ENCODE measurements around the gene ARMC12. TPM values are rescaled to one million over a fixed set of nuclear protein-coding genes. Genes with fewer than 3 reads are reported as not detected.

The ARMC12 gene
- polyA plus RNA-seq, 1 experiment: 0.96 TPM

DNA sequence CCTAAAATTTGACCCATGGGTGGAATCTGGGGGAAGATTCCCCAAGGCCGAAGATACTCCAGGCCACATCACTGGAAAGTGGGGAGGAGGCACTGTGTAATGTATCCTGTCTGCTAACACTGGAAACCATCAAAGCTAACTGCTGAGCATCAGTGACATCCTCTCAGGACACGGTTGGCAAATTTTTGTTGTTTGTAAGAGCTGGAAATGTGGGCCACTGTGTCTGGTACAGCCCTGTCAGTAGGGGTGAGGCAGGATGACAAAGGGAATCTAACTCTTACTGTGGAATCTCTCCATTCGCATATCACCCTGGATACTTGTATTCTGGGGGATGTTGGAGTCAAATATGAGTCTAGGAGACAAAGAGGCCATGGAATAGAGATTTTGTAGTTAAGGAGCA, 22.6 kb downstream of the ARMC12 start:
- POLR2A ChIA-PET: no interaction called here

DNA sequence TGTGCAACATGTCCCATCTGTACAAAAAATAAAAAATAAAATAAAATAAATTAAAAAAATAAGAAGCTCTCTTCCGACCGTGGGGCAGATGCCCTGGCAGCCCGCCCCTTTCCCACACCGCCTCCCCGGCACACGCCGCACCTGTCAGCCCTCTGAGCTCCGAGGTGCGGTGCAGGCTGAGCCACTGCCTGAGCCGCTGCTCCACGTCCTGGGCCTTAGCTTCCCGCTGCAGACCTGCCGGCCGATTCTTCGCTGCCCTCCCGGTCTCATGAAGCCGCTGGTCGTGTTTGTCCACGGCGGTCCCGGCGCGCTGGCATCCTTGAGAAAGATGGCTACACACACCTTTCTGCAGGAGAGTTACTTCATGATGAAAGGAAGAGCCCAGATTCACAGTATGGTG, 28.9 kb downstream of the ARMC12 start:
- Histone ChIP-seq H3K27me3 (ENCODE audit: control insufficient read depth, insufficient read depth, low read length) (peaks cover 14% of the 10 kb centered on the region), H3K36me3 (ENCODE audit: control insufficient read depth, insufficient read depth, low read length) (no peaks in the 10 kb centered on the region), H3K4me3 (ENCODE audit: low read depth, low read length) (no peak overlapping the region)
- no peak for DNase-seq (ENCODE audit: low read depth)
- TF ChIP-seq, protein P1, sequence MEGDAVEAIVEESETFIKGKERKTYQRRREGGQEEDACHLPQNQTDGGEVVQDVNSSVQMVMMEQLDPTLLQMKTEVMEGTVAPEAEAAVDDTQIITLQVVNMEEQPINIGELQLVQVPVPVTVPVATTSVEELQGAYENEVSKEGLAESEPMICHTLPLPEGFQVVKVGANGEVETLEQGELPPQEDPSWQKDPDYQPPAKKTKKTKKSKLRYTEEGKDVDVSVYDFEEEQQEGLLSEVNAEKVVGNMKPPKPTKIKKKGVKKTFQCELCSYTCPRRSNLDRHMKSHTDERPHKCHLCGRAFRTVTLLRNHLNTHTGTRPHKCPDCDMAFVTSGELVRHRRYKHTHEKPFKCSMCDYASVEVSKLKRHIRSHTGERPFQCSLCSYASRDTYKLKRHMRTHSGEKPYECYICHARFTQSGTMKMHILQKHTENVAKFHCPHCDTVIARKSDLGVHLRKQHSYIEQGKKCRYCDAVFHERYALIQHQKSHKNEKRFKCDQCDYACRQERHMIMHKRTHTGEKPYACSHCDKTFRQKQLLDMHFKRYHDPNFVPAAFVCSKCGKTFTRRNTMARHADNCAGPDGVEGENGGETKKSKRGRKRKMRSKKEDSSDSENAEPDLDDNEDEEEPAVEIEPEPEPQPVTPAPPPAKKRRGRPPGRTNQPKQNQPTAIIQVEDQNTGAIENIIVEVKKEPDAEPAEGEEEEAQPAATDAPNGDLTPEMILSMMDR (IDR thresholded peaks at IDR 0.05; ENCODE audit: insufficient read depth, low read depth, low read length): no peak
- ChIA-PET POLR2A (no interaction called here), CTCF (no interaction called here)

More for the DNA sequence above, 22.6 kb downstream of the ARMC12 start:
- H3K36me3 ChIP-seq (ENCODE audit: control insufficient read depth, insufficient read depth, low read length): no peaks in the 10 kb centered on the region
- H3K4me3 ChIP-seq (ENCODE audit: low read depth, low read length): no peak overlapping the region
- TF ChIP-seq, protein P1 (IDR thresholded peaks at IDR 0.05; ENCODE audit: insufficient read depth, low read depth, low read length): no peak
- CTCF ChIA-PET: interaction anchor here (1.1 to 1.4 kb wide), 3 partner anchors 9 to 23 kb away, joined by 3 to 6 read pairs (median 5); partner anchors contain the start of gene ARMC12
- no peak for DNase-seq (ENCODE audit: low read depth)
- H3K27me3 ChIP-seq (ENCODE audit: control insufficient read depth, insufficient read depth, low read length): peaks cover 12% of the 10 kb centered on the region

DNA sequence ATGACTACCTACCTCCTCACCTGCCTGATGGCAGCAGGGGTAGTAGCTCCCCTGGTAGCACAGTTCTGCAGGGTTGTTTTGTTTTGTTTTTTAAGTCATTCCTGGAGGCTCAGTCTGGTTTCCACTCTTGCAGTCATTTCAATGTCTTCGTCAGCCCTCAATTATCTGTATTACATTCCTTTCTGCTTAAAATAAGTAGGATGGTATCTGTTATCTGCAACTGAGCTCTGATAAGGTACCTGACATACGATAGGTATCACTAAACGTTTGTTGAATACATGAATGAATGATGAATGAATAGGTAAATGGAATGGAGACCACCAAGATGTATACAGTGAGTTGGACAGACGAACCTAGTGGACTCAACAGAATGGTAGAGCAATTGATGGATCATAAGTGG, 32.4 kb downstream of the ARMC12 start:
- H3K4me3 ChIP-seq (ENCODE audit: low read depth, low read length): no peak overlapping the region
- TF ChIP-seq, protein P1 (IDR thresholded peaks at IDR 0.05; ENCODE audit: insufficient read depth, low read depth, low read length): no peak
- H3K36me3 ChIP-seq (ENCODE audit: control insufficient read depth, insufficient read depth, low read length): no peaks in the 10 kb centered on the region
- peaks cover 4% of the 10 kb centered on the region for H3K27me3 ChIP-seq (ENCODE audit: control insufficient read depth, insufficient read depth, low read length)
- no peak for DNase-seq (ENCODE audit: low read depth)
- ChIA-PET POLR2A (interaction anchor here (0.5 kb wide), 1 partner anchor 247 kb away, joined by 3 read pairs; no protein-coding TSS in a partner anchor), CTCF (interaction anchor here (0.8 to 2.0 kb wide), 2 partner anchors 10 to 18 kb away, joined by 3 to 6 read pairs; no protein-coding TSS in a partner anchor)

DNA sequence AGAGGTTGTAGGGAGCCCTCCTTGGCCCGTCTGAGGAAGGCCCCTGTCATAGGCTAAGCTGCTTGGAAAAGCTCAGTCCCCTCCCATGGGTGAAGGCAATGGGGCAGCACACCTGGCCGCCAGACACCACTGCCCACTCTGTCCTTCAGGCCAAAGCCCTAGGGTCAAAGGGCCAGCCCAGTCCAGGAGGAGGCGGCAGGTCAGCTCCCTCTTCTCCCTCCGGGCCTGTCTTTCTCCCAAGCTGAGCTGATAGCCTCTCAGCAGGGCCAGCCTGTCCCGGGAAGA, 34.5 kb downstream of the ARMC12 start:
- POLR2A ChIA-PET: no interaction called here
- H3K4me3 ChIP-seq (ENCODE audit: low read depth, low read length): no peak overlapping the region
- CTCF ChIA-PET: interaction anchor here (0.8 to 1.1 kb wide), 2 partner anchors 11 to 25 kb away, joined by 3 read pairs; partner anchors contain the start of gene CLPS
- DNase-seq (ENCODE audit: low read depth): no peak
- H3K27me3 ChIP-seq (ENCODE audit: control insufficient read depth, insufficient read depth, low read length): peaks cover 10% of the 10 kb centered on the region
- TF ChIP-seq, protein P1 (IDR thresholded peaks at IDR 0.05; ENCODE audit: insufficient read depth, low read depth, low read length): no peak
- H3K36me3 ChIP-seq (ENCODE audit: control insufficient read depth, insufficient read depth, low read length): no peaks in the 10 kb centered on the region

DNA sequence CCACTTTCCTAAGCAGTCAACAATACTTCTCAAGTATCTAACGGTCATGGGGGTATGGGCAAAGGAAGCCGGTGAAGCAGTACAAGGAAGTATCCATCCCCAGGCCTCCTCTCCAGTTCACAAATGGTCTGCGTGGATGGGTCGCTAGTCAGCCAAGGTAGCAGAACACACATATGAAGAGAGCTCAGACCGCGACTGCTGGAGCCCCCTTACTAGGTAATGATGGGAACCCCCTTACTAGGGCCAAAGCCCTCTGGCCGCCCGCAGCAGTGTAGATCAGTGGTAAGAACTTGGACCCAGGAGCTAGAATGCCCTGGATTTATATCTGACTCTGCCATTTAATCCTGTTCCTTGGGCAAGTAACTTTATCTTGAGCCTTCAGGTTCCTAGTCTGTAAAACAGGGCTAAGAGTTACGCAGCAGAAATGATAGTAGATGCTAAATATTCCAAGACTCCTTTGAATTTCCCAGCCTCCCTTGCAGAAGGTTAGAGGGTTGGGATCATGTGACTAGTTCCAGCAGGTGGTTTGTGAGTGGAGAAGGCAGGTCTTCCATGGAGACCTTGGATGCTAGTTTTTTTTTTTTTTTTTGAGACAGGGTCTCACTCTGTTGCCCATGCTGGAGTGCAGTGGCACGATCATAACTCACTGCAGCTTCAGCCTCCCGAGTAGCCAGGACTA, 37.4 kb downstream of the ARMC12 start:
- POLR2A ChIA-PET: no interaction called here

More for the DNA sequence above, 37.4 kb downstream of the ARMC12 start:
- H3K36me3 ChIP-seq (ENCODE audit: control insufficient read depth, insufficient read depth, low read length): no peaks in the 10 kb centered on the region
- peaks cover 16% of the 10 kb centered on the region for H3K27me3 ChIP-seq (ENCODE audit: control insufficient read depth, insufficient read depth, low read length)
- TF ChIP-seq, protein P1 (IDR thresholded peaks at IDR 0.05; ENCODE audit: insufficient read depth, low read depth, low read length): no peak
- CTCF ChIA-PET: interaction anchor here (1.7 kb wide), 1 partner anchor 14 kb away, joined by 3 read pairs; no protein-coding TSS in a partner anchor
- H3K4me3 ChIP-seq (ENCODE audit: low read depth, low read length): no peak overlapping the region
- no peak for DNase-seq (ENCODE audit: low read depth)

Measured in BJ (cell line).